ENCODE measurements around the gene MED12L. TPM values are rescaled to one million over a fixed set of nuclear protein-coding genes. Genes with fewer than 3 reads are reported as not detected.

MED12L gene
- total and polyA plus RNA-seq, 7 donors: 0.16 to 0.71 (median 0.28) TPM; not detected in 2

DNA sequence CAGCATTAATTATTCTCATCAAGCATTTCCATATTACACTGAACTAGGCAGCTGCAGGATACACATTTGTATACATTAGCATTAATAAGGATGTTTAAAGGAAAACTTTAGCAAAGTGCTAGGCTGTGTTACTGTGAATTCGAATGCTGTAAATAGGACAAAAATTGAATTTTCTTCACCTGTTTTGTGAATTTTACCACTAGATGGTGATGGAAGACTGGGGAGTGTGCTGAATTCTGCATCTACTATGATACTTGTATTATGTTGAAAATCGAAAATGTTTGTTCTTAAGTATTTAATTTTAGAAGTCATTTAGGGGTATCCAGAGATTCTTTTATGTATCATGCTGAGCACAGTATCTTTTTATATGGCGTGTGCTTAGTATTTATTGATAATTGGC lies 205.2 kb downstream of the MED12L start:
- Histone ChIP-seq H3K27ac (no peak overlapping the region), H3K4me3 (no peak overlapping the region), H3K9me3 (no peaks in the 10 kb centered on the region), H3K36me3 (no peaks in the 10 kb centered on the region), H3K4me1 (no peaks in the 10 kb centered on the region), H3K27me3 (no peaks in the 10 kb centered on the region)
- 63% methylated on average over 3 of the region's 3 CpGs for WGBS, 2 donors
- TF ChIP-seq, protein P1, sequence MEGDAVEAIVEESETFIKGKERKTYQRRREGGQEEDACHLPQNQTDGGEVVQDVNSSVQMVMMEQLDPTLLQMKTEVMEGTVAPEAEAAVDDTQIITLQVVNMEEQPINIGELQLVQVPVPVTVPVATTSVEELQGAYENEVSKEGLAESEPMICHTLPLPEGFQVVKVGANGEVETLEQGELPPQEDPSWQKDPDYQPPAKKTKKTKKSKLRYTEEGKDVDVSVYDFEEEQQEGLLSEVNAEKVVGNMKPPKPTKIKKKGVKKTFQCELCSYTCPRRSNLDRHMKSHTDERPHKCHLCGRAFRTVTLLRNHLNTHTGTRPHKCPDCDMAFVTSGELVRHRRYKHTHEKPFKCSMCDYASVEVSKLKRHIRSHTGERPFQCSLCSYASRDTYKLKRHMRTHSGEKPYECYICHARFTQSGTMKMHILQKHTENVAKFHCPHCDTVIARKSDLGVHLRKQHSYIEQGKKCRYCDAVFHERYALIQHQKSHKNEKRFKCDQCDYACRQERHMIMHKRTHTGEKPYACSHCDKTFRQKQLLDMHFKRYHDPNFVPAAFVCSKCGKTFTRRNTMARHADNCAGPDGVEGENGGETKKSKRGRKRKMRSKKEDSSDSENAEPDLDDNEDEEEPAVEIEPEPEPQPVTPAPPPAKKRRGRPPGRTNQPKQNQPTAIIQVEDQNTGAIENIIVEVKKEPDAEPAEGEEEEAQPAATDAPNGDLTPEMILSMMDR (IDR thresholded peaks at IDR 0.05): peak in 2 of 4 experiments; percentile 12 to 15
- TF ChIP-seq POLR2AphosphoS5 (IDR thresholded peaks at IDR 0.05): no peak
- no peak for DNase-seq
- intact Hi-C loops (cut with DNase I): no loop called here

DNA sequence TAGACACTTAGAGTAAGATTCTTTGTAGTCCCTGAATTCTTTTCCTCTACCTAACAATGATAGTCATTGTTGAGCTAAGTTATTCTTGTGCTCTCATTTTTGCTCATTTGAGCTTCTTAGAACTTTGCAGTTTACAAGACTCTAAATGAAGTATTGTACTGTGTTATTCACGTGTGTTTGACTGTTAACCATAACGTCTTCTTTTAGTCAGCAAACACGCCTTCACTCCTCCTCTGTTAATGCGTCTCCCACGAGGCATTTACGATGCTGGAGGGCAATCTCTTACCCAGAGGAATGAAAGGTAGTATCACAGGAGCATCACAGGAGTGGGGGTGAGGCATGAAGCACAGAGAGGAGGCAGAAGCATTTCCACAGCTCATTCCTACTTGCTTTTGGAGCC lies 207.7 kb downstream of the MED12L start:
- intact Hi-C loops (cut with DNase I): no loop called here
- H3K4me3 ChIP-seq: no peak overlapping the region
- H3K4me1 ChIP-seq: no peaks in the 10 kb centered on the region
- 16 to 64% methylated on average over 6 of the region's 6 CpGs for WGBS, 2 donors
- TF ChIP-seq, protein P1 (IDR thresholded peaks at IDR 0.05): no peak
- TF ChIP-seq POLR2A (IDR thresholded peaks at IDR 0.05): no peak
- TF ChIP-seq POLR2AphosphoS5 (IDR thresholded peaks at IDR 0.05): no peak
- no peak for TF ChIP-seq EP300 (IDR thresholded peaks at IDR 0.05)
- no peak for DNase-seq
- H3K27ac ChIP-seq: no peak overlapping the region
- no peaks in the 10 kb centered on the region for H3K9me3 ChIP-seq
- H3K27me3 ChIP-seq: no peaks in the 10 kb centered on the region
- no peaks in the 10 kb centered on the region for H3K36me3 ChIP-seq

DNA sequence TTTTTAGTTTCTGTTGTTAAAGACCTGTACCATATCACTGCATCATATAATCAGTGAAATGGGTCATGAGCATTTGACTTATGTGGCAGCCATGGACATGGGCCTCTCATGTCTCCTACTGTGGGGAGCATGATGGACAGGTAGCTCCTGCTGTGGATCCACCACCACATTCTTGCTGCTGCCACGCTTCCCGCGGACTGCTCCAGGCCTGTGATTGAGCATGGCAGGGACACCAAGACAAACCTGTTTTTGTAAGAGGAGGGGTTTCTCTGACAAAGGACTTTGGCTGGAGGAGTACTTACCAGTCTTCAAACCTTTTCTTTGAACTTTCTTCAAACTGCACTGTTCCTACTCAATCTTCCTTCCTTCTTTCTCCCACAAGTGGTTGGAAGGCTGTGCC lies 210.8 kb downstream of the MED12L start:
- 91 to 96% methylated on average over 3 of the region's 3 CpGs for WGBS, 2 donors
- intact Hi-C loops (cut with DNase I): no loop called here

DNA sequence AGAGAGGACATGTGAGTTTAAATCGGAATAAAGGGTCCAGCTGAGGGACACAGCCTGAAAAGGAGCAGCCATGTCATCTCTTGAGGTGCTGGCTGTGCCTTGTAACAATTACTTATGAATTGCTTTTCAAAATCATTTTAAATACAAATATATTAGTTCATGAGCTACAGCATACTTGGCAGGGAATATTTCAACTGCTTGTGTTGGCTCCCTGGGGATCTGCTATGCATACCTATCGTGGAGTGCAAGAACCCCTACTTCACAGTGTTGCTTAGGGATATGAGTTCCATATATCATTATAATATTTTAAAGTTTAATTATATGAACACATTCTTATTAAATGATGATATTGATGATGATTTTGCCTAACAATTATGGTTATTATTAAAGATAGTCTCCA lies 212.0 kb downstream of the MED12L start:
- H3K9me3 ChIP-seq: no peaks in the 10 kb centered on the region
- DNase-seq: no peak
- no peaks in the 10 kb centered on the region for H3K4me1 ChIP-seq
- intact Hi-C loops (cut with DNase I): no loop called here
- H3K4me3 ChIP-seq: no peak overlapping the region
- TF ChIP-seq POLR2AphosphoS5 (IDR thresholded peaks at IDR 0.05) (no peak), EP300 (IDR thresholded peaks at IDR 0.05) (no peak), POLR2A (IDR thresholded peaks at IDR 0.05) (no peak)
- TF ChIP-seq, protein P1 (IDR thresholded peaks at IDR 0.05): no peak
- H3K27ac ChIP-seq: no peak overlapping the region
- H3K36me3 ChIP-seq: no peaks in the 10 kb centered on the region
- WGBS, 2 donors: 69 to 70% methylated on average over 2 of the region's 2 CpGs
- H3K27me3 ChIP-seq: no peaks in the 10 kb centered on the region

More for the DNA sequence above, 210.8 kb downstream of the MED12L start:
- Histone ChIP-seq H3K4me1 (no peaks in the 10 kb centered on the region), H3K27me3 (no peaks in the 10 kb centered on the region), H3K9me3 (no peaks in the 10 kb centered on the region), H3K4me3 (no peak overlapping the region), H3K36me3 (no peaks in the 10 kb centered on the region), H3K27ac (no peak overlapping the region)
- DNase-seq: no peak
- no peak for TF ChIP-seq POLR2A (IDR thresholded peaks at IDR 0.05)

DNA sequence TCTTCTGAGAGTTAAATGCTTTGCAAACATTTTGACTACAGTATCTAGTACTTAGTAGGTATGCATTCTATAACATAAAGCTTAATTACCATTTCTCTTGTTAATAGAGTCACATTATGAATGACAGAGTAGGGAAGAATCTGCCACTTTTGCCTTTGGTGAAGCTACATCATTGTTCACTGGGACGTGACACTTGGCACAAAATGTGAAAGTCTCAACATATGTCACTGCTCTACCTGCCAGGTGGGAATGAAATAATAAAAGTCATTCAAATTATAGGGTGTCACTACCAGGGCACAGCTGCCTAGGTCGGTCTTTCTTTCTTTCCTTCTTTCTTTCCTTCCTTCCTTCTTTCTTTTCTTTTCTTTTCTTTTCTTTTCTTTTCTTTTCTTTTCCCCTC lies 213.5 kb downstream of the MED12L start:
- no peaks in the 10 kb centered on the region for H3K27me3 ChIP-seq
- no peak overlapping the region for H3K27ac ChIP-seq
- no peaks in the 10 kb centered on the region for H3K36me3 ChIP-seq
- no peak overlapping the region for H3K4me3 ChIP-seq
- no peak for DNase-seq
- 29 to 79% methylated on average over 2 of the region's 2 CpGs for WGBS, 2 donors
- no peaks in the 10 kb centered on the region for H3K4me1 ChIP-seq
- no peaks in the 10 kb centered on the region for H3K9me3 ChIP-seq
- intact Hi-C loops (cut with DNase I): no loop called here
- TF ChIP-seq POLR2AphosphoS5 (IDR thresholded peaks at IDR 0.05): no peak
- no peak for TF ChIP-seq EP300 (IDR thresholded peaks at IDR 0.05)
- TF ChIP-seq, protein P1 (IDR thresholded peaks at IDR 0.05): no peak
- no peak for TF ChIP-seq POLR2A (IDR thresholded peaks at IDR 0.05)
